ENCODE data around the gene ARV1. TPM values are rescaled to one million over a fixed set of nuclear protein-coding genes. Genes with fewer than 3 reads are reported as not detected.

ARV1 gene
- total RNA-seq, 6 experiments from 2014 or later = 20.0 to 26.8 (median 22.1) TPM

GRCh38 chr1:231011963-231012362 lies 33.1 kb downstream of the ARV1 start:
- Mint-ChIP-seq H3K4me3 (no peak overlapping the region), H3K27ac (no peak overlapping the region), H3K36me3 (ENCODE audit: low read depth) (no peaks in the 10 kb centered on the region), H3K9me3 (peaks cover 9% of the 10 kb centered on the region), H3K4me1 (ENCODE audit: low read depth) (no peaks in the 10 kb centered on the region), H3K27me3 (ENCODE audit: insufficient read depth) (no peaks in the 10 kb centered on the region)
- no peak for DNase-seq
- TF ChIP-seq, protein P1, sequence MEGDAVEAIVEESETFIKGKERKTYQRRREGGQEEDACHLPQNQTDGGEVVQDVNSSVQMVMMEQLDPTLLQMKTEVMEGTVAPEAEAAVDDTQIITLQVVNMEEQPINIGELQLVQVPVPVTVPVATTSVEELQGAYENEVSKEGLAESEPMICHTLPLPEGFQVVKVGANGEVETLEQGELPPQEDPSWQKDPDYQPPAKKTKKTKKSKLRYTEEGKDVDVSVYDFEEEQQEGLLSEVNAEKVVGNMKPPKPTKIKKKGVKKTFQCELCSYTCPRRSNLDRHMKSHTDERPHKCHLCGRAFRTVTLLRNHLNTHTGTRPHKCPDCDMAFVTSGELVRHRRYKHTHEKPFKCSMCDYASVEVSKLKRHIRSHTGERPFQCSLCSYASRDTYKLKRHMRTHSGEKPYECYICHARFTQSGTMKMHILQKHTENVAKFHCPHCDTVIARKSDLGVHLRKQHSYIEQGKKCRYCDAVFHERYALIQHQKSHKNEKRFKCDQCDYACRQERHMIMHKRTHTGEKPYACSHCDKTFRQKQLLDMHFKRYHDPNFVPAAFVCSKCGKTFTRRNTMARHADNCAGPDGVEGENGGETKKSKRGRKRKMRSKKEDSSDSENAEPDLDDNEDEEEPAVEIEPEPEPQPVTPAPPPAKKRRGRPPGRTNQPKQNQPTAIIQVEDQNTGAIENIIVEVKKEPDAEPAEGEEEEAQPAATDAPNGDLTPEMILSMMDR (IDR thresholded peaks at IDR 0.05) = no peak

GRCh38 chr1:231013391-231014015 lies 34.6 kb downstream of the ARV1 start:
- TF ChIP-seq, protein P1 (IDR thresholded peaks at IDR 0.05) = no peak
- Mint-ChIP-seq H3K4me3 (no peak overlapping the region), H3K36me3 (ENCODE audit: low read depth) (no peaks in the 10 kb centered on the region), H3K4me1 (ENCODE audit: low read depth) (no peaks in the 10 kb centered on the region), H3K27me3 (ENCODE audit: insufficient read depth) (no peaks in the 10 kb centered on the region), H3K9me3 (no peaks in the 10 kb centered on the region), H3K27ac (no peak overlapping the region)
- no peak for DNase-seq

DNA sequence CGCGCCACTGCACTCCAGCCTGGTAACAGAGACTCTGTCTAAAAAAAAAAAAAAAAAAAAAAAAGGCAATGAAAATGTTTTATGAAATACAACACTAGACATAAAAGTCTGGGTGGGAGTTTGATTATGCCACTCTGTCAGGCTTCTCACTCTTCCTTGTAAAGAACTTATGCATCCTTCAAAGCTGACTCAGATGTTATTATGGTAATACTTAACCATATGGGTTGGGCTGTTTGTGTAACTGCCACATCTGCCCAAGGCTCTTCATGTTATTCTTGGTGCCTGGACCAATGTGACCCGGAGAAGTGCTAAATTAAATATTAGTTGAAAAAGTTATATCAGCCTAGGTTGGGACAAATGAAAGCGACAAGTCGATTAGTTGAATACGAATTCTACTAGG lies 37.3 kb downstream of the ARV1 start:
- no peaks in the 10 kb centered on the region for H3K9me3 Mint-ChIP-seq
- TF ChIP-seq, protein P1 (IDR thresholded peaks at IDR 0.05) = no peak
- no peaks in the 10 kb centered on the region for H3K36me3 Mint-ChIP-seq (ENCODE audit: low read depth)
- no peaks in the 10 kb centered on the region for H3K27me3 Mint-ChIP-seq (ENCODE audit: insufficient read depth)
- H3K4me1 Mint-ChIP-seq (ENCODE audit: low read depth) = peaks cover 12% of the 10 kb centered on the region
- no peak overlapping the region for H3K27ac Mint-ChIP-seq
- DNase-seq = no peak
- H3K4me3 Mint-ChIP-seq = no peak overlapping the region

DNA sequence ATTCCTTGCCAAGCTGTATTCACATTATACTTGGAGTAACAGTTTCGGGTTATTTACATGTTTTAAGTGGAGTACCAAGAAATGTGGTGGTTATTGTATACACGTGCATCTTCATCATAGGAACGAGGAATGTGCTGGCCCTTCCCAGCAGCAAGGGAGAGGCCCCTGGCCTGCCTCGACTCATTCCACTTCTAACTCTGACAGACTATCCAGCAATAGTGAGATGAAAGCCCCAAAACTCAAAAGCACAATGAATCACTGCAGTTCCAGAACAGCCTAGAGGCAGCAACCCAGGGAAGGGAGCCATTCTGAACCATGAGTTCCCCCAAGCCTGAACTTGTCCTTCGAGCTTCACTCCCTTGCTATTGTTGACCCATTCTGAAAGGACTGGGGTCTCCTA lies 38.1 kb downstream of the ARV1 start:
- H3K4me3 Mint-ChIP-seq = no peak overlapping the region
- H3K9me3 Mint-ChIP-seq = no peaks in the 10 kb centered on the region
- DNase-seq = no peak
- no peaks in the 10 kb centered on the region for H3K27me3 Mint-ChIP-seq (ENCODE audit: insufficient read depth)
- no peaks in the 10 kb centered on the region for H3K36me3 Mint-ChIP-seq (ENCODE audit: low read depth)
- H3K27ac Mint-ChIP-seq = no peak overlapping the region
- TF ChIP-seq, protein P1 (IDR thresholded peaks at IDR 0.05) = no peak
- H3K4me1 Mint-ChIP-seq (ENCODE audit: low read depth) = peaks cover 19% of the 10 kb centered on the region

GRCh38 chr1:231019711-231020110 lies 40.8 kb downstream of the ARV1 start:
- H3K9me3 Mint-ChIP-seq = no peaks in the 10 kb centered on the region
- no peaks in the 10 kb centered on the region for H3K27me3 Mint-ChIP-seq (ENCODE audit: insufficient read depth)
- peaks cover 19% of the 10 kb centered on the region for H3K4me1 Mint-ChIP-seq (ENCODE audit: low read depth)
- H3K36me3 Mint-ChIP-seq (ENCODE audit: low read depth) = no peaks in the 10 kb centered on the region
- no peak overlapping the region for H3K27ac Mint-ChIP-seq
- H3K4me3 Mint-ChIP-seq = no peak overlapping the region
- TF ChIP-seq, protein P1 (IDR thresholded peaks at IDR 0.05) = no peak
- DNase-seq = no peak

Data from HFFc6 (cell line).